Central memory CD8-positive, alpha-beta T cell (primary cell): Measurements from ENCODE around the gene KRT31.
"Not testable (repeated sequence)": the region's sequence is repeated elsewhere in the genome, so short reads cannot be mapped to it uniquely, and the experiment has no call there.

Experiments
- ATAC-seq: fragments of 150-1000 bp; cut with Tn5 transposase; replicated peaks from 2 replicates; pipeline ENCODE4 v1.10.0; 2022; ENCODE audit warnings: mild to moderate bottlenecking, moderate FRiP score, moderate number of reproducible peaks; ENCODE audit not compliant: poor library complexity, severe bottlenecking; ENCODE audit errors: extremely low read depth
- DNase-seq, 2 donors: peaks; one replicate each; pipeline ENCODE4 v3.0.0; 2021; ENCODE audit warnings: low spot score in 2 of 2
- H3K27ac Mint-ChIP-seq: one replicate; pipeline ENCODE4 v1.8.0; 2022; ENCODE audit warnings: low read depth, mild to moderate bottlenecking, moderate library complexity, mixed read lengths
- H3K27me3 Mint-ChIP-seq: one replicate; pipeline ENCODE4 v1.8.0; 2022; ENCODE audit warnings: mixed read lengths
- H3K36me3 Mint-ChIP-seq: one replicate; pipeline ENCODE4 v1.8.0; 2022; ENCODE audit warnings: mild to moderate bottlenecking, moderate library complexity, mixed read lengths; ENCODE audit not compliant: insufficient read depth
- H3K4me1 Mint-ChIP-seq: one replicate; pipeline ENCODE4 v1.8.0; 2022; ENCODE audit warnings: mixed read lengths
- H3K4me3 Mint-ChIP-seq: one replicate; pipeline ENCODE4 v1.8.0; 2022; ENCODE audit warnings: mild to moderate bottlenecking, moderate library complexity, mixed read lengths
- H3K9me3 Mint-ChIP-seq: one replicate; pipeline ENCODE4 v1.8.0; 2022; ENCODE audit warnings: mixed read lengths

The KRT31 gene

GRCh38 chr17:41415411-41415810, 18.0 kb upstream of the KRT31 start:
- Mint-ChIP-seq H3K9me3 (no peaks in the 10 kb centered on the region), H3K4me3 (no peak overlapping the region), H3K27ac (no peak overlapping the region), H3K4me1 (peaks cover 17% of the 10 kb centered on the region), H3K27me3 (peaks cover 4% of the 10 kb centered on the region), H3K36me3 (no peaks in the 10 kb centered on the region)
- ATAC-seq (no peak), DNase-seq (no peak)

- no peak overlapping the region for H3K4me3 Mint-ChIP-seq
- H3K27ac Mint-ChIP-seq, result no peak overlapping the region
- peaks cover 12% of the 10 kb centered on the region for H3K4me1 Mint-ChIP-seq
- ATAC-seq (no peak), DNase-seq (no peak)
- H3K36me3 Mint-ChIP-seq, result no peaks in the 10 kb centered on the region
- no peaks in the 10 kb centered on the region for H3K27me3 Mint-ChIP-seq
- H3K9me3 Mint-ChIP-seq, result no peaks in the 10 kb centered on the region
These were observed 16.6 kb upstream of the KRT31 start for GRCh38 chr17:41413982-41414381.

- no peaks in the 10 kb centered on the region for H3K36me3 Mint-ChIP-seq
- DNase-seq (no peak), ATAC-seq (no peak)
- peaks cover 3% of the 10 kb centered on the region for H3K27me3 Mint-ChIP-seq
- H3K4me1 Mint-ChIP-seq, result peaks cover 17% of the 10 kb centered on the region
- H3K9me3 Mint-ChIP-seq, result no peaks in the 10 kb centered on the region
- no peak overlapping the region for H3K4me3 Mint-ChIP-seq
- H3K27ac Mint-ChIP-seq, result no peak overlapping the region
These were observed 16.0 kb upstream of the KRT31 start for GRCh38 chr17:41413353-41413957.

GRCh38 chr17:41411072-41411840, 13.8 kb upstream of the KRT31 start:
- Mint-ChIP-seq H3K36me3 (no peaks in the 10 kb centered on the region), H3K27me3 (peaks cover 7% of the 10 kb centered on the region), H3K4me1 (peaks cover 12% of the 10 kb centered on the region), H3K9me3 (no peaks in the 10 kb centered on the region), H3K27ac (no peak overlapping the region), H3K4me3 (no peak overlapping the region)
- ATAC-seq (no peak), DNase-seq (no peak)

GRCh38 chr17:41407226-41407625, 9.8 kb upstream of the KRT31 start:
- H3K36me3 Mint-ChIP-seq, result no peaks in the 10 kb centered on the region
- peaks cover 36% of the 10 kb centered on the region for H3K4me1 Mint-ChIP-seq
- H3K27ac Mint-ChIP-seq, result no peak overlapping the region
- peaks cover 7% of the 10 kb centered on the region for H3K27me3 Mint-ChIP-seq
- no peak for DNase-seq
- H3K4me3 Mint-ChIP-seq, result no peak overlapping the region
- no peaks in the 10 kb centered on the region for H3K9me3 Mint-ChIP-seq
- ATAC-seq, result no peak

GRCh38 chr17:41406205-41406604, 8.8 kb upstream of the KRT31 start:
- peaks cover 36% of the 10 kb centered on the region for H3K4me1 Mint-ChIP-seq
- no peaks in the 10 kb centered on the region for H3K36me3 Mint-ChIP-seq
- no peak overlapping the region for H3K27ac Mint-ChIP-seq
- no peak for ATAC-seq
- no peak for DNase-seq
- peaks cover 7% of the 10 kb centered on the region for H3K27me3 Mint-ChIP-seq
- H3K4me3 Mint-ChIP-seq, result no peak overlapping the region
- no peaks in the 10 kb centered on the region for H3K9me3 Mint-ChIP-seq

- Mint-ChIP-seq H3K27me3 (peaks cover 7% of the 10 kb centered on the region), H3K9me3 (no peaks in the 10 kb centered on the region), H3K36me3 (no peaks in the 10 kb centered on the region), H3K4me3 (no peak overlapping the region), H3K27ac (peak overlapping the region; percentile 8), H3K4me1 (peaks cover 38% of the 10 kb centered on the region)
- no peak for DNase-seq
- ATAC-seq, result peak; percentile 70
These were observed 6.7 kb upstream of the KRT31 start for GRCh38 chr17:41404024-41404671.

GRCh38 chr17:41403404-41404023, 6.1 kb upstream of the KRT31 start:
- no peak for DNase-seq
- ATAC-seq, result peak; percentile 19

GRCh38 chr17:41402161-41402560, 4.8 kb upstream of the KRT31 start:
- H3K27me3 Mint-ChIP-seq, result peaks cover 8% of the 10 kb centered on the region
- H3K27ac Mint-ChIP-seq, result peak overlapping the region; percentile 27
- DNase-seq (no peak), ATAC-seq (no peak)
- peaks cover 30% of the 10 kb centered on the region for H3K4me1 Mint-ChIP-seq
- H3K36me3 Mint-ChIP-seq, result no peaks in the 10 kb centered on the region
- no peaks in the 10 kb centered on the region for H3K9me3 Mint-ChIP-seq
- H3K4me3 Mint-ChIP-seq, result no peak overlapping the region

More at GRCh38 chr17:41403404-41404023, 6.1 kb upstream of the KRT31 start:
- H3K27me3 Mint-ChIP-seq, result peaks cover 4% of the 10 kb centered on the region
- H3K4me1 Mint-ChIP-seq, result peaks cover 34% of the 10 kb centered on the region
- no peak overlapping the region for H3K4me3 Mint-ChIP-seq
- H3K36me3 Mint-ChIP-seq, result no peaks in the 10 kb centered on the region
- H3K27ac Mint-ChIP-seq, result peak overlapping the region; percentile 8
- H3K9me3 Mint-ChIP-seq, result no peaks in the 10 kb centered on the region

- DNase-seq (no peak), ATAC-seq (no peak)
- no peak overlapping the region for H3K4me3 Mint-ChIP-seq
- no peak overlapping the region for H3K27ac Mint-ChIP-seq
- peaks cover 6% of the 10 kb centered on the region for H3K4me1 Mint-ChIP-seq
- H3K27me3 Mint-ChIP-seq, result peaks cover 34% of the 10 kb centered on the region
- no peaks in the 10 kb centered on the region for H3K36me3 Mint-ChIP-seq
- H3K9me3 Mint-ChIP-seq, result no peaks in the 10 kb centered on the region
These were observed 1.1 kb downstream of the KRT31 start for GRCh38 chr17:41396340-41396739.

GRCh38 chr17:41395611-41396010, 1.8 kb downstream of the KRT31 start:
- Mint-ChIP-seq H3K36me3 (no peaks in the 10 kb centered on the region), H3K27ac (no peak overlapping the region)

GRCh38 chr17:41395044-41395443, 2.4 kb downstream of the KRT31 start:
- not testable (repeated sequence) for DNase-seq, H3K9me3 Mint-ChIP-seq, H3K4me1 Mint-ChIP-seq, H3K4me3 Mint-ChIP-seq, H3K36me3 Mint-ChIP-seq, H3K27ac Mint-ChIP-seq, ATAC-seq
- peaks cover 45% of the 10 kb centered on the region for H3K27me3 Mint-ChIP-seq

More at GRCh38 chr17:41395611-41396010, 1.8 kb downstream of the KRT31 start:
- ATAC-seq (no peak), DNase-seq (no peak)
- peaks cover 6% of the 10 kb centered on the region for H3K4me1 Mint-ChIP-seq
- no peak overlapping the region for H3K4me3 Mint-ChIP-seq
- peaks cover 40% of the 10 kb centered on the region for H3K27me3 Mint-ChIP-seq
- no peaks in the 10 kb centered on the region for H3K9me3 Mint-ChIP-seq
